H1 (cell line): Measurements from ENCODE around the gene PKD1. TPM values are rescaled to one million over a fixed set of nuclear protein-coding genes. Genes with fewer than 3 reads are reported as not detected.
"Not testable (repeated sequence)": the region's sequence is repeated elsewhere in the genome, so short reads cannot be mapped to it uniquely, and the experiment has no call there.

Experiments
- CTCF ChIA-PET: fragments of 300-600 bp; sonication (Branson Sonifier 250); formaldehyde crosslinking; loops from one replicate; lab custom pipeline; 2021; ENCODE audit not compliant: partially characterized antibody; lab: Charles Lee
- POLR2A ChIA-PET: fragments of 300-600 bp; sonication (Branson Sonifier 250); formaldehyde crosslinking; loops from one replicate; lab custom pipeline; 2021; ENCODE audit warnings: inconsistent platforms; ENCODE audit not compliant: partially characterized antibody; lab: Charles Lee
- DNase-seq, 2 experiments: peaks; one replicate each; pipeline versions ENCODE4 v3.0.0 to v3.0.0-alpha.2; 2010 to 2022; ENCODE audit warnings: low spot score in 2 of 2, low read depth in 1 of 2, mixed read lengths in 1 of 2
- FAIRE-seq: peaks from 2 replicates; lab custom pipeline; 2011; peaks lifted over from hg19 to GRCh38; lab: Jason Lieb, UNC
- H2AFZ ChIP-seq: 2 replicates; pipeline ENCODE4 v1.8.1; 2012; ENCODE audit warnings: low read length, inconsistent platforms
- H2AK5ac ChIP-seq: 2 replicates; pipeline ENCODE4 v1.6.1; 2013; ENCODE audit warnings: low read depth, low read length
- H2BK120ac ChIP-seq: replicated peaks from 2 replicates; pipeline ENCODE3; 2013; ENCODE audit warnings: low read depth, low read length, inconsistent platforms
- H2BK12ac ChIP-seq: 2 replicates; pipeline ENCODE4 v1.6.1; 2013; ENCODE audit warnings: low read depth, low read length
- H2BK15ac ChIP-seq: 2 replicates; pipeline ENCODE4 v1.6.1; 2013; ENCODE audit warnings: low read length
- H2BK20ac ChIP-seq: 2 replicates; pipeline ENCODE4 v1.6.1; 2013; ENCODE audit warnings: low read length
- H2BK5ac ChIP-seq: 2 replicates; pipeline ENCODE4 v1.6.1; 2013; ENCODE audit warnings: low read depth, low read length
- H3K14ac ChIP-seq: 2 replicates; pipeline ENCODE4 v1.6.1; 2013; ENCODE audit warnings: inconsistent platforms; ENCODE audit not compliant: insufficient read length
- H3K18ac ChIP-seq: 2 replicates; pipeline ENCODE4 v1.6.1; 2013; ENCODE audit warnings: low read length; ENCODE audit errors: extremely low read depth
- H3K23ac ChIP-seq: 2 replicates; pipeline ENCODE4 v1.6.1; 2013; ENCODE audit warnings: inconsistent platforms; ENCODE audit not compliant: insufficient read length
- H3K23me2 ChIP-seq: 2 replicates; pipeline ENCODE4 v1.6.1; 2013; ENCODE audit warnings: low read depth, low read length
- H3K27ac ChIP-seq: 2 replicates; pipeline ENCODE4 v1.6.1; 2011; ENCODE audit warnings: low read depth, low read length, inconsistent platforms
- H3K27me3 ChIP-seq, 4 experiments: replicated peaks in 1 of 4; 1 replicate in 1 of 4; 2 replicates in 3 of 4; pipeline versions ENCODE4 v1.6.1 to v1.8.1; 2011 to 2013; ENCODE audit warnings: low read length in 3 of 4, mild to moderate bottlenecking in 3 of 4, inconsistent platforms in 2 of 4, mixed read lengths in 2 of 4, moderate library complexity in 1 of 4; ENCODE audit not compliant: control insufficient read depth in 3 of 4, insufficient read depth in 3 of 4; ENCODE audit errors: extremely low read depth in 1 of 4
- H3K36me3 ChIP-seq, 4 experiments: 2 replicates each; pipeline versions ENCODE4 v1.6.1 to v1.8.1; 2011 to 2013; ENCODE audit warnings: mild to moderate bottlenecking in 4 of 4, low read length in 3 of 4, moderate library complexity in 2 of 4, control low read depth in 1 of 4, inconsistent platforms in 1 of 4; ENCODE audit not compliant: insufficient read depth in 4 of 4, control insufficient read depth in 2 of 4
- H3K4ac ChIP-seq: replicated peaks from 2 replicates; pipeline ENCODE3; 2013; ENCODE audit warnings: low read length, low read depth, mixed read lengths, inconsistent platforms; ENCODE audit not compliant: insufficient read length
- H3K4me1 ChIP-seq, 4 experiments: replicated peaks in 1 of 4; 1 replicate in 1 of 4; 2 replicates in 3 of 4; pipeline versions ENCODE4 v1.6.1 to v1.8.1; 2011 to 2013; ENCODE audit warnings: low read length in 3 of 4, inconsistent platforms in 2 of 4, mixed read lengths in 1 of 4; ENCODE audit not compliant: insufficient read depth in 4 of 4, control insufficient read depth in 3 of 4
- H3K4me2 ChIP-seq, 2 experiments: 2 replicates each; pipeline versions ENCODE4 v1.6.1 to v1.8.1; 2011 to 2013; ENCODE audit warnings: low read depth in 2 of 2, low read length in 2 of 2, control low read depth in 1 of 2, inconsistent platforms in 1 of 2, mild to moderate bottlenecking in 1 of 2; ENCODE audit not compliant: insufficient read depth in 1 of 2
- H3K4me3 ChIP-seq, 4 experiments: fragments of 200-600, 300-600 bp in 1 of 4; sonication (generic), shearing (Covaris generic), sonication (Bioruptor Twin) in 1 of 4; 2 replicates each; pipeline versions ENCODE4 v1.5.1 to v1.8.1; 2011 to 2016; ENCODE audit warnings: low read length in 4 of 4, low read depth in 3 of 4, control low read depth in 2 of 4, inconsistent platforms in 2 of 4, mild to moderate bottlenecking in 2 of 4, mixed read lengths in 1 of 4, moderate library complexity in 1 of 4; ENCODE audit not compliant: insufficient read depth in 2 of 4; ENCODE audit errors: extremely low read depth in 1 of 4
- H3K56ac ChIP-seq: replicated peaks from 2 replicates; pipeline ENCODE3; 2013; ENCODE audit warnings: low read depth, mild to moderate bottlenecking, mixed read lengths, low read length, inconsistent platforms; ENCODE audit not compliant: insufficient read length
- H3K79me1 ChIP-seq: 2 replicates; pipeline ENCODE4 v1.6.1; 2013; ENCODE audit warnings: low read depth, low read length, control low read depth
- H3K79me2 ChIP-seq, 2 experiments: 2 replicates each; pipeline versions ENCODE4 v1.6.1 to v1.8.1; 2012 to 2013; ENCODE audit warnings: low read length in 2 of 2, mild to moderate bottlenecking in 2 of 2, inconsistent platforms in 1 of 2; ENCODE audit not compliant: insufficient read depth in 2 of 2, control insufficient read depth in 1 of 2
- H3K9ac ChIP-seq, 4 experiments: replicated peaks in 1 of 4; 1 replicate in 1 of 4; 2 replicates in 3 of 4; pipeline versions ENCODE4 v1.6.1 to v1.8.1; 2011 to 2013; ENCODE audit warnings: low read depth in 3 of 4, low read length in 3 of 4, control low read depth in 2 of 4, mild to moderate bottlenecking in 2 of 4, moderate library complexity in 2 of 4, inconsistent platforms in 1 of 4; ENCODE audit errors: extremely low read depth in 1 of 4
- H3K9me3 ChIP-seq, 2 experiments: 2 replicates each; pipeline versions ENCODE4 v1.6.1 to v1.8.1; 2012 to 2013; ENCODE audit warnings: mild to moderate bottlenecking in 2 of 2, moderate library complexity in 2 of 2, control low read depth in 1 of 2, inconsistent platforms in 1 of 2, low read depth in 1 of 2, low read length in 1 of 2, mixed read lengths in 1 of 2; ENCODE audit not compliant: insufficient read depth in 2 of 2
- H4K20me1 ChIP-seq, 2 experiments: replicated peaks in 1 of 2; 2 replicates each; pipeline versions ENCODE3 to v1.8.1; 2011 to 2013; ENCODE audit warnings: inconsistent platforms in 2 of 2, low read length in 2 of 2, mild to moderate bottlenecking in 1 of 2; ENCODE audit not compliant: insufficient read depth in 2 of 2, control insufficient read depth in 1 of 2
- H4K5ac ChIP-seq: 2 replicates; pipeline ENCODE4 v1.6.1; 2013; ENCODE audit warnings: low read length, low read depth, mixed read lengths, inconsistent platforms; ENCODE audit not compliant: insufficient read length
- H4K8ac ChIP-seq: 2 replicates; pipeline ENCODE4 v1.8.0; 2013; ENCODE audit warnings: mild to moderate bottlenecking, moderate library complexity, low read length, inconsistent platforms; ENCODE audit not compliant: insufficient read depth; ENCODE audit errors: extremely low read depth
- H4K91ac ChIP-seq: replicated peaks from 2 replicates; pipeline ENCODE3; 2013; ENCODE audit warnings: low read length, mixed read lengths, inconsistent platforms; ENCODE audit not compliant: insufficient read length
- WGBS, 2 experiments: shearing (Covaris generic) in 1 of 2; methylation state at CpG; one replicate each; pipeline versions ENCODE4 v1.1.6 to v1.1.7; 2013 to 2015; ENCODE audit warnings: low lambda C conversion rate in 2 of 2, mixed read lengths in 2 of 2, inconsistent platforms in 1 of 2, low coverage in 1 of 2, missing lambda C conversion rate in 1 of 2; ENCODE audit not compliant: insufficient replicate concordance in 2 of 2, insufficient coverage in 1 of 2, insufficient read length in 1 of 2; ENCODE audit errors: extremely low coverage in 1 of 2, missing lambda C conversion rate in 1 of 2; 5-methylcytosine and 5-hydroxymethylcytosine counted together
- polyA plus RNA-seq, 7 experiments: library from polyadenylated mRNA; depleted of rRNA in 3 of 7; stranded (reverse) in 5 of 7; unstranded in 2 of 7; fragments of >200 nt in 5 of 7; fragments of 200-250 nt in 2 of 7; gene quantifications; 1 replicate in 5 of 7; 2 replicates in 1 of 7; 4 replicates in 1 of 7; pipeline versions ENCODE4 v1.2.1 to v1.2.3, GENCODE V29; 2011 to 2013; ENCODE audit warnings: missing spikeins in 2 of 7, mixed read lengths in 2 of 7
- total RNA-seq: library from RNA; stranded (reverse); fragmentation: NEBNext Ultra II Directional; extraction: Animal tissue kit (Norgen Biotek cat#: 25700); gene quantifications from 2 replicates; pipeline ENCODE4 v1.2.1, GENCODE V29; 2021

The PKD1 gene
- total and polyA plus RNA-seq, 2 of the 8 experiments (the other 6 are each of a cell fraction or from before 2014, with no cell fraction given), result 40.6 to 52.7 TPM

DNA sequence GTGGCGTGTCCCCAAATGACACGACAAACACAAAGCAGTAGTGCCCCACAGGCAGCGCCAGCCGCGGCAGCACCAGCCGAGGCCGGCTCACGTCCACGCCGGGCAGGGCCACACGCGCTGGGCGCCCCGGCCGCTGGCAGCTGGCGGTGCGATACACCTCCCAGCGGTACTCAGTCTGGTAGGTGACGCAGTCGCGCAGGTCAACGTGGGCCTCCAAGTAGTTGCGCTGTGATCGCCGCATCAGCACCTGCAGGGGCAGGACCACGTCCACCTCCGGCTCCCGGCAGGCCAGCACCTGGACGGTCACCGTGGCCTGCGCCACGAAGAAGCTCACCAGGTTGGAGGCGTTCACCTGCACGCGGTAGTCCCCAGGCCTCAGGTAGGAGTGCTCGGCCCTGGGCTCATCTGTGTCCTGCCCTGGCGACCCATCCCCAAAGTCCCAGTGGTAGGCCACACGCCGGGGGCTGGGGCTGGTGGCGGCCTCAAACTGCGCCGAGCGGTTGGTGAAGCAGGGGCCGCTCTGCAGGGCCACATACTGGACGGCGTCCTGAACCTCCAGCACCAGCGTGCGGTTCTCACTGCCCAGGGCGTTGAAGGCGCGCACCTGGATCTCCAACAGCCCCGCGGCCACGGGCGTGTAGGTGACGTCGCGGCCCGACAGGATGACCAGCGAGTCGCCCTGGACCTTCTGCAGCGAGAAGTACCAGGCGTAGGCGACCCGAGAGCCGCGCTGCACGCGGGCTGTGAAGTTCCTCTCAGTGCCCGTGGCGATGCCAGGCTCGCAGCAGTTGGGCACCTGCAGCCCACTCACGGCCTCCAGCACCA is 27.0 kb downstream of the PKD1 start:
- H4K5ac ChIP-seq, H3K27me3 ChIP-seq, H2BK120ac ChIP-seq, H3K9ac ChIP-seq, H2BK15ac ChIP-seq, H3K4me3 ChIP-seq, H3K14ac ChIP-seq, DNase-seq, FAIRE-seq, H2AFZ ChIP-seq, H3K27ac ChIP-seq, H3K56ac ChIP-seq, H2BK5ac ChIP-seq, H3K23me2 ChIP-seq, H3K4ac ChIP-seq, H2BK12ac ChIP-seq, H3K18ac ChIP-seq, H2AK5ac ChIP-seq, H4K91ac ChIP-seq, CTCF ChIA-PET, H2BK20ac ChIP-seq, H3K23ac ChIP-seq, H4K20me1 ChIP-seq, H3K9me3 ChIP-seq, H4K8ac ChIP-seq, H3K79me1 ChIP-seq, H3K4me2 ChIP-seq, H3K4me1 ChIP-seq, H3K79me2 ChIP-seq: not testable (repeated sequence)
- peaks cover 0 to 36% (median 0%) of the 10 kb centered on the region in 4 experiments; a peak in 2 of 8 replicates for H3K36me3 ChIP-seq
- POLR2A ChIA-PET, result interaction anchor here (1.1 kb wide), 1 partner anchor 17 kb away, joined by 3 read pairs; no protein-coding TSS in a partner anchor
- WGBS, 2 experiments, result 96% methylated on average over 43 of the region's 73 CpGs; no CpG with 5 or more reads in 1 of the 2 experiments
